GM12874 (cell line): ENCODE results near the gene COL23A1.

ENCODE experiments used
- CTCF ChIP-seq: IDR thresholded peaks from 2 replicates; pipeline ENCODE4 v1.5.1; 2011; ENCODE audit warnings: low read depth, mild to moderate bottlenecking, control low read depth, low read length, moderate library complexity; ENCODE audit not compliant: insufficient read depth

Gene COL23A1

GRCh38 chr5:178330791-178331404 lies 259.3 kb downstream of the COL23A1 start:
- TF ChIP-seq CTCF = no peak

- TF ChIP-seq CTCF = no peak
Observed at GRCh38 chr5:178328826-178329730, 261.1 kb downstream of the COL23A1 start.

GRCh38 chr5:178327931-178328711 lies 262.1 kb downstream of the COL23A1 start:
- TF ChIP-seq CTCF = no peak

GRCh38 chr5:178327446-178327845 lies 262.7 kb downstream of the COL23A1 start:
- no peak for TF ChIP-seq CTCF

GRCh38 chr5:178326374-178326715 lies 263.8 kb downstream of the COL23A1 start:
- TF ChIP-seq CTCF = no peak

- no peak for TF ChIP-seq CTCF
Observed at GRCh38 chr5:178325679-178326373, 264.4 kb downstream of the COL23A1 start.

GRCh38 chr5:178325311-178325678 lies 264.9 kb downstream of the COL23A1 start:
- TF ChIP-seq CTCF = no peak
